ENCODE data around the gene RABGEF1.

Gene RABGEF1

DNA sequence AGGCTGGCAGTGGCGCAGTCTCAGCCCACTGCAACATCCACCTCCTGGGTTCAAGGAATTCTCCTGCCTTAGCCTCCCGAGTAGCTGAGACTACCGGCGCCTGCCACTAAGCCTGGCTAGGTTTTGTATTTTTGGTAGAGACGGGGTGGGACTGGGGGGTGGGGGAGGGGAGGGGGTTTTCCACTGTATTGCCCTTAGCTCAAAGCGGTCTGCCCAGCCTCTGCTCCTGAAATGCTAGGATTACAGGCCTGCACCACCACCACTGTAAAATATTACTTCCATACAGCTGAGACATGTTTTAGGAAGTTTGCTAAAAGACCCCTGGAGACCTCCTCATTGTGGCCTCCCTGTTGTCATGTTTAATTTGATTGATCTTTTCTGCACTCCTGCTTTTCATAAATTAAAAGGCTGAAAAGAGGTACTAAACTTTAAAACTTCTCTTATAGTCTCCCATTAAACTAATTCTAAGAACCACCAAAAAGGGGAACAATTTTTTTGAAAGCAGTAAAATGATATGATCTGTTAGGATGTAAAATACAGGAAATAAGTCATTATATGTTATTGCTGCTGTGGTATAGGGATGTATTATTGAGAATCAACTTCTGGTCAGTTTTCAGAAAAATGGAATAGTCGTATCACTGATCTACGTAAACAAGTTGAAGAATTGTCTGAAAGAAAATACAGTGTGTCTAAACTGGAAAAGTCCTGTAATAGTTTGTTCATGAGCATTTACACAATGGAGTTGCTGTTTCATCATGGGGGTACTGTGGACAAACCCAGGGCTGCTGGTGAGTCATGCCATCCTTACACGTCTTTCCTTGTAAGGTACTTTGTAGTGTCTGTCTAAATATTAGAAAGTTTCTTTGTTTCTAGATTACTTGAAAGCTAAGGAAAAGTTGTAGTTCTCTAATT is 107.6 kb downstream of the RABGEF1 start:
- H3K36me3 ChIP-seq: no peaks in the 10 kb centered on the region
- no peaks in the 10 kb centered on the region for H3K27me3 ChIP-seq
- H3K4me3 ChIP-seq (ENCODE audit: low read depth in 1 of 2, low read length in 1 of 2): no peak overlapping the region
- H3K4me1 ChIP-seq (ENCODE audit: control insufficient read depth in 1 of 2, insufficient read depth in 1 of 2, low read depth in 1 of 2, low read length in 1 of 2): peaks cover 24 to 27% of the 10 kb centered on the region in 2 experiments
- peak overlapping the region; percentile 78 for H3K27ac ChIP-seq
- no peaks in the 10 kb centered on the region for H3K9me3 ChIP-seq
- TF ChIP-seq, protein P1, sequence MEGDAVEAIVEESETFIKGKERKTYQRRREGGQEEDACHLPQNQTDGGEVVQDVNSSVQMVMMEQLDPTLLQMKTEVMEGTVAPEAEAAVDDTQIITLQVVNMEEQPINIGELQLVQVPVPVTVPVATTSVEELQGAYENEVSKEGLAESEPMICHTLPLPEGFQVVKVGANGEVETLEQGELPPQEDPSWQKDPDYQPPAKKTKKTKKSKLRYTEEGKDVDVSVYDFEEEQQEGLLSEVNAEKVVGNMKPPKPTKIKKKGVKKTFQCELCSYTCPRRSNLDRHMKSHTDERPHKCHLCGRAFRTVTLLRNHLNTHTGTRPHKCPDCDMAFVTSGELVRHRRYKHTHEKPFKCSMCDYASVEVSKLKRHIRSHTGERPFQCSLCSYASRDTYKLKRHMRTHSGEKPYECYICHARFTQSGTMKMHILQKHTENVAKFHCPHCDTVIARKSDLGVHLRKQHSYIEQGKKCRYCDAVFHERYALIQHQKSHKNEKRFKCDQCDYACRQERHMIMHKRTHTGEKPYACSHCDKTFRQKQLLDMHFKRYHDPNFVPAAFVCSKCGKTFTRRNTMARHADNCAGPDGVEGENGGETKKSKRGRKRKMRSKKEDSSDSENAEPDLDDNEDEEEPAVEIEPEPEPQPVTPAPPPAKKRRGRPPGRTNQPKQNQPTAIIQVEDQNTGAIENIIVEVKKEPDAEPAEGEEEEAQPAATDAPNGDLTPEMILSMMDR (IDR thresholded peaks at IDR 0.05): no peak

DNA sequence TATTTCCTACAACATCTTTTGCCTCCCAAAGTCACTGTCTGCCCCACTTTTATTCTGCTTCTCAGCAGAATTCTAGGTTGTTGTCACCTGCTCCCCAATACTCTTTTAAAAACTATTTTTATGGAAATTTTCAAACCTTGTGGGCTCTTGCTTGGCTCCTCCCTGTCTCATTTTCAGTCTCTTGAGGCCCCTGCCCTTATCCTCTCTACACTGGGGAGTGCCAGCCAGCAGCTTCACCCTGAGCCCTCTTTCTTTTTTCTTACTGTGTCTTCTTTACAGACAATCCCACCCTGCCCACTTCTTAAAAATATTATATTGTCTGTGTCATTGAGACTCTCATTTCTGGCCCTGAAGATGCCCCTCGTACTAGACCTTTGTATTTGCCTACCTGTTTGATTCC is 118.8 kb downstream of the RABGEF1 start:
- no peaks in the 10 kb centered on the region for H3K9me3 ChIP-seq
- TF ChIP-seq, protein P1 (IDR thresholded peaks at IDR 0.05): no peak
- no peak overlapping the region for H3K27ac ChIP-seq
- no peaks in the 10 kb centered on the region for H3K27me3 ChIP-seq
- H3K4me3 ChIP-seq (ENCODE audit: low read depth in 1 of 2, low read length in 1 of 2): no peak overlapping the region
- H3K36me3 ChIP-seq: no peaks in the 10 kb centered on the region
- no peaks in the 10 kb centered on the region for H3K4me1 ChIP-seq (ENCODE audit: control insufficient read depth in 1 of 2, insufficient read depth in 1 of 2, low read depth in 1 of 2, low read length in 1 of 2)

DNA sequence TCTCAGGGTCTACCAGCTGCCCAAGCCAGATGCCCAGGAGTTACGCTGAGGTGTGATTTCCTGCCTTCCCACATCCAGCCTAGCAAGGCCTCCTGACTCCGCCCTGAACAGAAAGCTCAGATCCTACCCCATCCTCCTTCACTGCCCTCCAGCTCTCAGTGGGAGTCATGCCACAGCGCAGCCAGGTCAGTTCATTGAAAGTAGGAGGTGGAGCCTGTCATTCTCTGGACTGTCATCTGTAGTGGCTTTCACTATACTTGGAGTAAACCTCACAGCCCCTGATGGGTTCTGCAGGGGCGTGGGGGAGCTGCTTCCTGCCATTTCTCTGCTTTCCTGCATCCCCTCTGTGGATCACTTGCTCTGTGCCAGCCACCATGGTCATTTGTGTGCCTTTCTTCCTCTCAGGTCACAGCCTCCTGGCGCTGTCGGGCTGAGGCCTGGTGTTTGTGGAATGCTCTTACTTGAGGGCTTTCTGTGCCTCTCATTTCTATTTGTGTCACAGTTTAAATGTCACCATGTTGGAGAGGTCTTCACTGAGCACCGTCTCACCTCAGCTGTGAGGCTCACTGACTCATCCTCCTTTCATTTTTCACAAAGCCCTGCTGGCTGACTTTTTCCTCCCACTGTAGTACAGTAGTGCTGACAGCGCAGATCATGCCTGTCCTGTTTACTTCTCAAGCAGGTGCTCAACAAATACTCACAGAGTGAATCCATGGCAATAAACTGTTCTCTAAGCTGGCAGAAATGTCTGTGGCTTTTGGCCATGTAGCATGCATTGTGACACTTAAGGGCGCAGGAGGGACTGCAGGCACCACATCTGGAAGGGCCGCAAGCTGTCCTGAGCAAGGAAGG is 119.5 kb downstream of the RABGEF1 start:
- Histone ChIP-seq H3K4me3 (ENCODE audit: low read depth in 1 of 2, low read length in 1 of 2) (no peak overlapping the region), H3K27ac (no peak overlapping the region), H3K27me3 (no peaks in the 10 kb centered on the region), H3K4me1 (ENCODE audit: control insufficient read depth in 1 of 2, insufficient read depth in 1 of 2, low read depth in 1 of 2, low read length in 1 of 2) (no peaks in the 10 kb centered on the region), H3K9me3 (no peaks in the 10 kb centered on the region), H3K36me3 (no peaks in the 10 kb centered on the region)
- TF ChIP-seq, protein P1 (IDR thresholded peaks at IDR 0.05): no peak

DNA sequence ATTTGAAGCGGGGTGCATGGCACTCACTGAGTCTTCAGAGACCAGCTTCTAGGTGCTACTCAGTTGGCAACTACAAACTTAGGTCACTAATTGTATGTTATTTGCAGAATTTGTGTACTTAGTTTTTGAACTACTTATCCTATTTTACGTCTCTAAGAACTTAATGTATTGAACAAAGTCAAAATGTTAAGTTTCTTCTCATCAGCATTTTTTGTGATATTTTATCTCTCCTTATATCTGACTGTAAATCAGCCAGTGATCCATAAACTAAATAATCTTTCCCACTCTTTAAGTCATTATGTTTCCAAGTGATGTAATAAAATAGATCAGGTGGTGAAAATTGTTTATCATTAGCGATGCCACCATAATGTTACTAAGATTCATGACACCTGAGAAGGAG is 120.2 kb downstream of the RABGEF1 start:
- H3K4me3 ChIP-seq (ENCODE audit: low read depth in 1 of 2, low read length in 1 of 2): no peak overlapping the region
- H3K27ac ChIP-seq: no peak overlapping the region
- no peaks in the 10 kb centered on the region for H3K9me3 ChIP-seq
- TF ChIP-seq, protein P1 (IDR thresholded peaks at IDR 0.05): no peak
- H3K36me3 ChIP-seq: no peaks in the 10 kb centered on the region
- H3K4me1 ChIP-seq (ENCODE audit: control insufficient read depth in 1 of 2, insufficient read depth in 1 of 2, low read depth in 1 of 2, low read length in 1 of 2): no peaks in the 10 kb centered on the region
- H3K27me3 ChIP-seq: no peaks in the 10 kb centered on the region

Measured in neutrophil (primary cell).